ENCODE measurements around the gene MAPT.
"Not testable (repeated sequence)": the region's sequence is repeated elsewhere in the genome, so short reads cannot be mapped to it uniquely, and the experiment has no call there.

Gene MAPT

DNA sequence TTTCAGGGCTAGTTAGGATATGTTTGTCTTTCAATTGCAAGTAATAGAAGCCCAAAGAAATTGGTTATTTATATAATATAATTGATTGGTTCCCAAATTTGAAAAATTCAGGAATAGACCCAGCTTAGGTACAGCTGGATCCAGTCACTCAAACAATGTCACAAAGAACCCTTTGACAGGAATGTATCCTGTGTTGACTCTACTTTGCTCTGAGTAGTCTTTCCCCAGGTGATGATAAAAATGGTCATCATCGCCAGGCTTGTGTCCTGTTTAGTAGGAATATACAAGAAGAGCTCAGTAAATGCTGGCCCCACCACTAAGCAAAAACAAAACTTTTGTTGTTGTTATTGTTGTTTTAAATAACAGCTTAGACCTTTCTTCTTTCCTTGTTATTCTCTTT, 35.0 kb downstream of the MAPT start:
- DNase-seq (ENCODE audit: low spot score), result no peak

DNA sequence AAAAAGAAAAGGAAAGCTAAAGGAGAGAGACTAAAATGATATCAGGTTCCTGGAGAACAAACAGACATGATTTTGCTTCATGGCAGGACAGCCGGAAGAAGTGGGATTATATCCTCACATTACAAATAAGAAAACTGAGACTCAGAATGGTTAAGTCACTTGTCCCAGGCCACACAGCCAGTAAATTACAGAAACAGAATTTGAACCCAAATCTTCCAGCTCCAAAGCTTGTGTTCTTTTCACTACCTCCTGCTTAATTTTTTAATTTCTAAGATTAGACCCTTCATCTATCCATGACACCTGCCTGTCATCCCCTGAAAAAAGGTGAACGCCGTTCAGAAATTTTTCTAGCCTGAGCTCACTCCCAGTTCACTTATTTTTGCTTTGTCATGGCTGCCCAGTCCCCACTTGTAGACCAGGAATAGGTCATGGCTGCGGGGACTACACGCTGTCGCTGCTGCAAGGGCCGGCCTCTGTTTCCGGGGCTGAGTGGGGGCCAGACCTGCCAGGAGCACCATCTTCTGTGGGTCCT, 36.1 kb downstream of the MAPT start:
- no peak for DNase-seq (ENCODE audit: low spot score)

DNA sequence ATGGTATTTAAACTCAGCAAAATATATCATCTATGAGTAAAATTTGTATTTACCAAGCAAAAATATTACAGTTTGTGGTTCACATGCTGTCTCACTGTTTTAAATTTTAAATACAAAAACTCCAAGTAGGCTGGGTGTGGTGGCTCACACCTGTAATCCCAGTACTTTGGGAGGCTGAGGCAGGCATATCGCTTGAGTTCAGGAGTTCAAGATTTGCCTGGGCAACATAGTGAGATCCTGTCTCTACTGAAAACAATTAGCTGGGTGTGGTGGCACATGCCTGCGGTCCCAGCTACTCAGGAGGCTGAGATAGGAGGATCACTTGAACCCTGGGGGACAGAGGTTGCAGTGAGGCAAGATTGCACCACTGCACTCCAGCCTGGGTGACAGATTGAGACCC, 37.3 kb downstream of the MAPT start:
- DNase-seq (ENCODE audit: low spot score), result no peak

- DNase-seq (ENCODE audit: low spot score), result no peak
Observed at GRCh38 chr17:45934044-45934979, 40.0 kb downstream of the MAPT start.

- DNase-seq (ENCODE audit: low spot score), result no peak
Observed at GRCh38 chr17:45935197-45935709, 40.9 kb downstream of the MAPT start.

- no peak for DNase-seq (ENCODE audit: low spot score)
Observed at GRCh38 chr17:45935710-45936509, 41.6 kb downstream of the MAPT start.

DNA sequence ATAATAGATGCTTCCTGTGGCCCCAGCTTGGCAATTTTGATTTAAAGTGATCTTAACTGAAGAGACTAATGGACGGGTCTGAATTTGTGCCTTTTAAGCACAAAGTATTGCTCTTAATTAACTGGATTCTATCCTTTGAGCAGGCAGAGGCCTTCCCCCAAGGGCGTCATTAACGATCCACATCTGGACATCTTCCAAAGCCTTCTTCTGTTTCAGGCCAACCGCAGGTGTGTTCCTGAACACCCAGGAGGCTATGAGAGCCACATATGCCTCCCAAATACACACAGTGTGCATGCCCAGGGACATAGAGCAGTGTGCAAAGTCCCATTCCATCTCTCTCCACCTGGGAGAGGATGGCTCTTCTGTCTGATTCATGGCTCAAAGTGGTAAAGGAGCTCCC, 42.3 kb downstream of the MAPT start:
- DNase-seq (ENCODE audit: low spot score), result no peak

GRCh38 chr17:45937186-45937585, 42.8 kb downstream of the MAPT start:
- DNase-seq (ENCODE audit: low spot score), result not testable (repeated sequence)

DNA sequence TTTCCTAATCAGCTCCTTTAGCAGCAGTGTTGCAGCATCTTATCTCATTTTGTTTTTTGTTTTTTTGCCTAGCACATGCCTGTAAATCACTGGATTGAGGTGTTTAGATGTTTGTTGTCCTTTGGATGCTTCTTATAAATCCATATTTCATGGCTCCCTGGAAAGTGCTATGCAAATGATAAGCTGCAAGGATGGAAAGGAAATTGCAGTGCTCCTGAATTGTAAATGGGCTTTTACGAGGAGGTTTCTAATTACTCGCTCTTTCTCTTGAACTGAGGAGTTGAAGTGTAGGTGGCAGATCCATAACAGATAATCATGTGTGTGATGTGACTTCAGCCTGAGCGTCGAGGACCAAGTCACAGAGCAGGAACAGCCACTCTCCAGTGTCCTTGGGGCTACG, 45.0 kb downstream of the MAPT start:
- no peak for DNase-seq (ENCODE audit: low spot score)

DNA sequence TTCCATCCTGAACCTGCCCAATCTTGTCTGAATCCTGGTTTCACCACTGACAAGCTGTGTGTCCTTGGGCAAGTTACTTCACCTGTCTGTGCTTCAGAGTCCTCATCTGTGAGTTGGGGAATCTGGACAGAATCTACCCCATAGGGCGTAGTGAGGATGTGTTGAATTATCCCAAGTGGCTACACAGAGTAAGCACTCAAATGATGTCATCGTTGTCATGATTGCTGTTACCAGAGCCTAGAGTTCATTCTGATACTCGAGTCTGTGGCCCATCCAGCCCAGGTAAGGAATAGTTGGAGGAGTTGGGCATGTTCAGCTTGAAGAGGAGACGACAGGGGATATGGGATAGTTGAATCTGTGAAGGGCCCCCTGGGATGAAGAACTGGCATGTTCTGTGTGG, 45.9 kb downstream of the MAPT start:
- no peak for DNase-seq (ENCODE audit: low spot score)

DNA sequence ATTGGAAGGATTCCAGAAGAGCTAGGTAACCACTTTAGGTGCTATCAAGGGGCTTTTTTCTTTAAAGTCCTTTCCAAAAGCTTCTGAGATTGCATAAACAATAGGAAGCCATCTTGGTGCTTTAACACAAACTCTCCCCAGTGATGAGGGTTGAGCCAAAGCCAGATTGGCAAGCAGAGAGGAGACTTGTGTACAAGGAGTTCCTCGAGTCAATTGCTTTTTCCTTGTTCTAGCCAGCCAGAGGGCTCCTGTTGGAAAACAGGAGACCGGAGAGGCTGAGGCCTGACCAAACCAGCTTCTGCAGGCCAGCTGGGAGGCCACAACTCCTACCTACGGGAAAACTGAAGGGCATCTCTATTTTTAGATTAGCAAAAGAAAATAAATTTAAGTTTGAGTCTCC, 46.5 kb downstream of the MAPT start:
- DNase-seq (ENCODE audit: low spot score), result no peak

- no peak for DNase-seq (ENCODE audit: low spot score)
Observed at GRCh38 chr17:45941395-45941794, 47.0 kb downstream of the MAPT start.

DNA sequence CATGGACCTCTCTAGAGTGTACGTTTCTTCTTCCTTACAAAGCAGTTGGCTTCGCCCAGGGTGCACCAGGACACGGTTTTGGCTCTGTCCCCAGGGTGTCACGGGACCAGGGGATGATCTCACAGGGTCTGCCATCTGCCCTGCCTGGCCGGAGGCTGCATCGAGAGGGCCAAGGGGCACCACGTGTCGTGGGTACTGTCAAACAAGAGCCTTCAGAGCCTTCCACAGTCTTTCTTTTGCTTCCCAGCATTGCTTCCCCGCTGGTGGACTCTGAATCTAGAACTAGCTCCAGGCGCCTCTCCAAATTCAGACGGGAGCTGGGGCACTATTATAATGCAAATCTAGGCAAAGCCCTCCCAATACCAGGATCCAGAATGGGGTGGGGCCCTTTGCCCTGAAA, 47.9 kb downstream of the MAPT start:
- no peak for DNase-seq (ENCODE audit: low spot score)

- no peak for DNase-seq (ENCODE audit: low spot score)
Observed at GRCh38 chr17:45946841-45947256, 52.5 kb downstream of the MAPT start.

GRCh38 chr17:45948498-45948880, 54.1 kb downstream of the MAPT start:
- DNase-seq (ENCODE audit: low spot score), result no peak

- peak; percentile 36 for DNase-seq (ENCODE audit: low spot score)
Observed at GRCh38 chr17:45948881-45949624, 54.7 kb downstream of the MAPT start.

DNA sequence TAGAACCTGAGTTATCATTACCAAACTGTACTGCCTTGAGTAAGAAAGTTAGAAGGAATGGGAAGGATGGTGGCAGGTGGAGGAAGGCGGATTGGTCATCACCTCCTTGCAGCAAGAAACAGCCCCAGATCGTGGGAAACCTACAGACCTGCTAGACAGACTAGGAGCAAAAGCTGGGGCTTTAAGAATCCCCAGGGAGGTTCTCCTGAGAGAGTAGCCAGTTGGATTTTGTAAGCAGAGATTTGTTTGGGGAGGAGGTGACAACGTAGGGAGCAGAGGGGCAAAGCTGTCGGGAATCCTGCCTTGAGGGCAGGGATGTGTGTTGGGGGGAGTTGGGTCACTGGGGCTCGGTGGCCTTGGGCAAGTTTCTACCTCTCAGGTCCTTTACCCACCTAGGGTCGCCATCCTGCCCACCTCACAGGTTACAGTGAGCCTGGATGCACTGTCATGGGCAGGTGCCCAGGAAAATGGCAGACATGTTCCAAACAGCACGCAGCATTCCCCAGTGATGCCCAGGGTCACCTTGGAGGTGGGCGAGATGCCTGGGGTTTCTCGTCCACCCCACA, 55.5 kb downstream of the MAPT start:
- DNase-seq (ENCODE audit: low spot score), result no peak

- DNase-seq (ENCODE audit: low spot score), result no peak
Observed at GRCh38 chr17:45950888-45951287, 56.5 kb downstream of the MAPT start.

DNA sequence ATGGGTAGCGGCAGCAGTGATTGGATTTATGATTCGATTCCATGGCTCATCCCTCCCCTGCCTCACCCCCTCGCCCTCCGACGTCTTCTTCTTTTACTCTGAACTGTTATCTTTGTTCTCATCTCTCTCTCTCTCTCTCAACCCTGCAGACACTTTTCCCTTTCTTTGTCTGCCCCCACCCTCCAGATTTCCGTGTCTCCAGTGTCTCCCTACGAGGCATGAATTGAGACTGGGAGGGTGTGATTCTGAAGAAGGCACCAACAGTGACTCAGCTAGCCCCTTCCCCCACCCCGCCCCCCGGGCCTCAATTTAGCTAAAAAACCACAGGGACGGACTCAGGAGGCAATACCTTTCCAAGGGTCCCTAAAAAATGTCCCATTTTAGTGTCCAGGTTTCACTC, 57.0 kb downstream of the MAPT start:
- no peak for DNase-seq (ENCODE audit: low spot score)

DNA sequence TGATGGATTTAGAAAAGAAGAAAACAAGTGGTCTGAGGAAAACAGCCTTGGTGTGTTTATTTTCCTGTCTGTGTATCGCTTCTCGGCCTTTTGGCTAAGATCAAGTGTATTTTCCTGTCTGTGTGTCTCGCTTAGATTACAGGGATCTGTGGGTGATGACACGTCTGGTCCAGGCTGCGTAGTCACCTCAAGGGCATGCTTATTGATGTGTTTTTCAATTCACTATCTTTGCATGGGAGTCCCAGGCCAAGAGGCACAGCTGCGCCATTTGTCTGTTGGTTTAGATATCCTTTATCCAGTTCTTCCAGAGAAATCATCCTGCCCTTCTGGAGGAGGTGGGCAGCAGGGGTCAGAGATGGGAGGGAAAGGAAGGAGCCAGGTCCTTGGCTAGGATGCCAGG, 57.6 kb downstream of the MAPT start:
- no peak for DNase-seq (ENCODE audit: low spot score)

GRCh38 chr17:45952814-45953320, 58.5 kb downstream of the MAPT start:
- DNase-seq (ENCODE audit: low spot score), result no peak
